Ramos (cell line): ENCODE measurements around the gene VEZF1.

Experiments used
- in situ Hi-C: fragments of 300-500 bp; cut with MboI; formaldehyde crosslinking; loops from one replicate; pipeline ENCODE4 v1.14.3; 2022; ENCODE audit warnings: low sequenced_read_pairs; ENCODE audit not compliant: unreplicated experiment

Gene VEZF1

GRCh38 chr17:57999496-58000017, 11.5 kb upstream of the VEZF1 start:
- in situ Hi-C loops: loop anchor here (5.0 to 10.0 kb wide), 2 partner anchors 105 to 142 kb away; no protein-coding TSS in a partner anchor

GRCh38 chr17:57999010-57999495, 11.0 kb upstream of the VEZF1 start:
- in situ Hi-C loops: loop anchor here (5.0 to 10.0 kb wide), 2 partner anchors 104 to 142 kb away; no protein-coding TSS in a partner anchor

DNA sequence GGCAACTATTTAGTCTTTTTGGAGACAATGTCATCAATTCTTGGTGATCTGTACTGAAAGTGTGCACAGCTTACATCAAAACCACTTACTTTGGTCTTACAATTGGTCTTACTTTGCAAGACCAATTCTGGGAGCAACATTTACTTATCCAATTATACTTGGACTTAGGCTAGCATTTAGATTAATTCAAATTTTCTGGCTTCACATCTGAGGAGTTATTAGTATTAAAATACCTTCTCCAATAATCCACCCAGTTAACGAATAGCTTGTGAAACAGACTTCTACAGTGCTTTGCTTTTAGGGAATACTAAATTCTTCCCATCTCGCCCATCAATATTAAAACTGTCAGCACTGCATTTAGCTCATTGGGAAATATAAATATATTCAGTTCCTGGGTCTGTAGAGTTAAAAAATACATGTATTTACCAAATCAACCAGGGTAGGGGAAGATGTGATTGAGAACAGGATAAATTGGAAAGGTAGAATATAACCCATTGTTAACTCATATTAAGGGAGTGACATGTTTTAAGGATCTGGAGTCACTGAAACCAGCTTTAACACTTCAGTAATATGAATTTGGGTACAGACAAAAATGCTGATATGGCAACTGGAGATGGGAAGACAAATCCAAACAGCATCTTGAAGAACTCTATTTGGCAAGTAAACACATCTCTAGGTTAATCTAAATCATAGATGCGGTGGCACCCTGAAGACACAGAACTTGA, 9.2 kb upstream of the VEZF1 start:
- in situ Hi-C loops: loop anchor here (5.0 to 10.0 kb wide), 2 partner anchors 102 to 140 kb away; no protein-coding TSS in a partner anchor

- in situ Hi-C loops: loop anchor here (5.0 to 10.0 kb wide), 2 partner anchors 101 to 138 kb away; no protein-coding TSS in a partner anchor
Observed at GRCh38 chr17:57995076-57995956, 7.3 kb upstream of the VEZF1 start.

DNA sequence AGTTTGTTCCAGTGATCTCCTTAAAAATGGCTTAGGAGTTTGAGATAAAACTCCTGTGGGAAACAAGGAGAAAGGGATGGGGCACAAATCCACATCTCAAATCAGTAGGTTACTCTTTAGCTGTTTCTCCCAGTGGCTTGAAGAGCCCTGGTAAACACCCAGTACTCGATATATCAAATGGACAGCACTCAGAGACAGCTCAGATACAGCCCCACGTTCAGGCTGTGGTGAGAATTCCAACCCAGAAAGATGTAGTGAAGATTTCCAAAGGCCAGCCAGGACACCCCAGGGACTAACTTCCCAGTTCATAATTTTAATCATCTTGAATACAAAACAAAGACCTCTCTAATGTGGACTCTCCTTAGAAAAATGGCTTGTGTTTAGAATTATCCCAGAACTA, 6.4 kb upstream of the VEZF1 start:
- in situ Hi-C loops: loop anchor here (10.0 kb wide), 1 partner anchor 100 kb away; no protein-coding TSS in a partner anchor

GRCh38 chr17:57993471-57994365, 5.7 kb upstream of the VEZF1 start:
- in situ Hi-C loops: loop anchor here (10.0 kb wide), 1 partner anchor 99 kb away; no protein-coding TSS in a partner anchor

GRCh38 chr17:57991537-57991936, 3.5 kb upstream of the VEZF1 start:
- in situ Hi-C loops: loop anchor here (10.0 kb wide), 1 partner anchor 97 kb away; no protein-coding TSS in a partner anchor

- in situ Hi-C loops: loop anchor here (10.0 kb wide), 1 partner anchor 95 kb away; no protein-coding TSS in a partner anchor
Observed at GRCh38 chr17:57990037-57990436, 2.0 kb upstream of the VEZF1 start.

DNA sequence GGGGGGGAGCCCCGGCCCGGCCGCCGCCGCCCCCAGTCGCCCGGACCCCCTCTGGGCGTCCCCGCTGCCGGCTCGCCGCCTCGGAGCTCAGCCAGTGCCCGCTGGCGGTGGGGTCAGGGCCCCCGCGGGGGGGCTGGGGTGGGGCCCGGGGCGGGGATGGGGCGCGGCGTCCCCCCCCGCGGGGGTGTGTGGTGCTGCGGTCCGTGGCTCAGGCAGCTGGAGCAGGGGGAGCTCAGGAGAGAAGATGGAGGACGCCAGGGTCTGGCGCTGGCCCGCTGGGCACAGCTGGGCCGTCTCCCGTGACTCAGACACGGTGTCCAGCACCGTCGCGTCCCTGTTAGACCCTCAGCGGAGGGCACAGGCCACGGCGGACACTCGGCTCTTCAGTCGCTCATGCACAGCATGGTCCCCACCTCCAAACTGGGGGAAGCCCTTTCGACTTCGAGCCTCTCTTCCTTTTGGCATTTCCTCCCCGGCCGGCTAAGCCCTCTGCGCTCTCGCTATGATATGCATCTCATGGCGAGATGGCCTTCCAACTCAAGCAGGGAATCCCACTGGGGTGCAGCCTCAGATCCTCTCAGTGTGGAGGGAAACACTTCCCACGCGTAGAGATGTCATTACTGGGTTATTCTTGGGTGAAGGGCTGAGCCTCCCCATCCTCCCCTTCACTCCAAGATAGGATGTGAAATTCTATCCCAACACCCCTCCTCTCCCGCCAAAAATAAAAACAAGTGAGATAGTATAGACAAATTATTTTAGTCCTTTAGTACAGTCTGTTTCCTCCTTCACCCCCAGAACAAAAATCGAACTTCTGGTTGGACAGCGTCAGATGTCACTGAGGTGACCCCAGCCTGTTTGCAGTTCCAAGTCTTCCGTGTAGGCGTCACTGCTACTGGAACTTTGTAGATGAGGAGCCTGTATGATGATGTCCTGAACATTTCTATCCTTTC, 522 bp upstream of the VEZF1 start:
- in situ Hi-C loops: no loop called here

GRCh38 chr17:57986841-57987580, 1.0 kb downstream of the VEZF1 start:
- in situ Hi-C loops: no loop called here

DNA sequence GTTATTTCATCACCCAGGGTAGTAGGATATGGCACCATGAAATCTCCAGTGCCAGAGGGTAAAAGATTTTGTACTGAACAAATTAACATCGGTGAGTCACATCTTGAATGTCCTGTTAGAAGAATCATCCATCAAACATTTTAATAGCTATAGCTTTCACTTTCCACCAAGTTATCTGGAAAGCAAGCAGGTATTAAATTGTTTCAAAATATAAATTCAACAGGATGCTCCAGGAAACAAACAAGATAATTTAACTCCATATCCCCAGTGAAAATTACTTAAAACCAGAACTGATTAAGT, 2.4 kb downstream of the VEZF1 start:
- in situ Hi-C loops: no loop called here

GRCh38 chr17:57984936-57985674, 2.9 kb downstream of the VEZF1 start:
- in situ Hi-C loops: no loop called here

DNA sequence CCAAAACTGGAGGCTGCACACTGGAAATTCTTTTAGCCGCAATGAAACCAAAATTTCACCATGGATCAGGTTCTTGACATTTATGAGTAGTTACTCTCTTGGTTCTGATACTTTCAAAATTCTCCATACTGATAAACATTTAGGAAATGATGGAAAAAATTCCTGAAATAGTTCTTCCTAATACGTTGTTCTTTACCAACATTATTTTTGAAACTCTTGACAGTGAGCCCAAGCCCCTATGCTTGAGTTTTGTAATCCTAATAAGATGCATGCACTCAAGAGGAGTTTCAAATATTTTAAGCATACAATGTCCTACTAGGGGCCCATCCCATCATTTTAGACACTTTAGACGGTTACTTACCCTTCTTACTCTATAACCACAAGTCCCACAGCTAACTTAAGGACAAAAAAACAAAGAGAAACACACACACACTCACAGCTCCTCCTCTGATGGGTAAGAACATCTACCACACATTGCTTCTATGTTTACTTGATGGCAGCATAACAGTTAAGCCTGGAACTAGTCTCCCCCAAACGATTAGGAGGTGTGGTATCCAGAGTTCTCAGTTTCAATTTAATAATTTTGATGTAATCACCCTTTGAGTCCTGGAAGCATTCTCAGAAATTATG, 3.7 kb downstream of the VEZF1 start:
- in situ Hi-C loops: no loop called here

DNA sequence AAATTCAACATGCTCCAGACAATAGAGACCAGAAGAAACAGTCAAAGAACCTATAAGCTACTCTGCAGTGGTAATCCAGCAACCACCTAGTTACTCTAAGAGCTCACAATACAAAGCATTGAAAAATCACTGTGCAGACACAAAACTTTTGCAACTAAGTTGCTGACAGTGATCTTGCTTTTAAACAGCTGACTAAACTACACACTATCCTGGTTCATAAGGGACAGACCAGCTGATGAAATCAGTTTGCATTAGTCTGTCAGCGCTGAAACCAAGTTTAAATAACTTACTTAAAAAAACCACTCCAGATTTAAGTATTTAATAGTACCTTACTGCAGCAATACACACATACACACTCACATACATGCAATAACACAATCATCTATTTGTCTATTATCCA, 4.6 kb downstream of the VEZF1 start:
- in situ Hi-C loops: no loop called here

DNA sequence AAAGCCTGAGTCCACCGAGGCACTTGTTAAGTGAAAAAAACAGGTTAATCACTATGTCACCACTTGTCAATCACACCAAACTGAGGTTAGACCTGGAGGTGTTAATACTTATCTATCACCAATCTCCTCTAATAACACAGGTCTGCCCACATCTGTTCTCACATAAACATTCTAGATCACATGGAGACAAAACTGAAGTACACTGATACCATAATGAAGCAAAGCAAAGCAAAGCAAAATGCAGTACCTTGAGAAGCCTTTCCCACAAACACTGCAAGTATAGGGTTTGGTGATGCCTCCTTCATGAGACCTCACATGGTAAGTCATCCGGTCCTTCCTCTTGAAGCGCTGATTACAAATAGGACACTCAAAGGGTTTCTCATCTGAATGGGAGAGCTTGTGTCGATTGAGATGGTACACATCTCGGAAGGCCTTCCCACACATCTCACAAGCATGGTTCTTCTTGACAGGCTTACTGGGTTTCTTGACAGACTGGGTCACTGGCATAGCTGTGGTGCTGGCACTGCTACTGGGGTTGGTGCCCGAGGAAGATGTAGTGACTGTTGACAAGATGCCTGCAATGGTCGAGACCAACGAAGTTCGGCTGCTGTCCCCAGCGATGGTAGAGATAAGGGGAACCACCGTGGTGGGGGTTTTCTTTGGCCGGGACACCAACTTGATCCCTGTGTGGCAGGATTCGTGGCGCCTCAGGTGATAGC, 5.4 kb downstream of the VEZF1 start:
- in situ Hi-C loops: no loop called here

DNA sequence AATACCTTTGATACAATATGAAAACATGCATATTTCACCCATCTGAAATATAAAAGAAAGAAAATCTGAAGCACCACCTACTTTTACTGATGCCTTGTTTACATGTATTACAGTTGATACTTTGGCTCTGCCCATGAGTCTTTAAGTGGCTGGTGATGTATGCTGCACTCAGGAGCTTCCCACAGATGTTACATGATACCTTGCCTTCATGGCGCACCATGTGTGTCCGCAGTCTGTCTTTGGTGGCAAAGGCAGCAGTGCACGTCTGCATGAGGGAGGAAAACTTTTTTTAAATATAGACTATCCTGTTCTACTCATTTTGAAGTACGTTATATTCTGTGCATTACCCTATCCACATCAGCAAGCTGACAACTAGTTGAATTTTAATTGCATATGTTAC, 7.5 kb downstream of the VEZF1 start:
- in situ Hi-C loops: no loop called here
